Measurements from ENCODE around the gene SLC1A7. TPM values are rescaled to one million over a fixed set of nuclear protein-coding genes. Genes with fewer than 3 reads are reported as not detected.
A peak's percentile ranks its signal among the peaks of the same experiment; 100 is the strongest.

Gene SLC1A7
- total and polyA plus RNA-seq, 2 experiments from 2014 or later, result not detected

- TF ChIP-seq ZNF462 (CRISPR knock-in tag; IDR thresholded peaks at IDR 0.05), result no peak
- no peak for TF ChIP-seq NANOG (IDR thresholded peaks at IDR 0.05; ENCODE audit: borderline replicate concordance)
These were observed 35.3 kb downstream of the SLC1A7 start (continued) for GRCh38 chr1:53107090-53107489.

- no peaks in the 10 kb centered on the region for H3K79me2 ChIP-seq (replicated peaks; ENCODE audit: insufficient read depth)
- no peaks in the 10 kb centered on the region for H4K20me1 ChIP-seq (replicated peaks; ENCODE audit: insufficient read depth)
- H3F3A ChIP-seq (replicated peaks; ENCODE audit: low read depth), result no peaks in the 10 kb centered on the region
- no peaks in the 10 kb centered on the region for H3K9me2 ChIP-seq (ENCODE audit: insufficient read depth)
- H3K4me2 ChIP-seq, result no peak overlapping the region
- no peak overlapping the region for H3K4me3 ChIP-seq
- Mint-ChIP-seq H3K27ac (no peak overlapping the region), H3K27me3 (ENCODE audit: insufficient read depth, low read depth, poor library complexity) (peaks cover 9% of the 10 kb centered on the region), H3K9me3 (no peaks in the 10 kb centered on the region), H3K36me3 (ENCODE audit: low read depth) (no peaks in the 10 kb centered on the region), H3K4me3 (no peak overlapping the region), H3K4me1 (peaks cover 8% of the 10 kb centered on the region; the same call in 2 of the 3 replicates)
- DNase-seq (ENCODE audit: low spot score), result no peak
- no peaks in the 10 kb centered on the region for H3K27me3 ChIP-seq (ENCODE audit: insufficient read depth)
- H3K4me1 ChIP-seq (ENCODE audit: insufficient read depth), result peaks cover 9% of the 10 kb centered on the region
- ATAC-seq, result peak; percentile 22; the same call in 2 of the 3 replicates
- H3K36me3 ChIP-seq (ENCODE audit: insufficient read depth), result no peaks in the 10 kb centered on the region
- H2AFZ ChIP-seq, result no peak overlapping the region
- H3K27ac ChIP-seq (ENCODE audit: low read depth), result no peak overlapping the region
- TF ChIP-seq REST (IDR thresholded peaks at IDR 0.05; ENCODE audit: unreplicated experiment) (no peak), CTCF (conservative IDR thresholded peaks at IDR 0.05; ENCODE audit: low read depth in 2 of 2) (no peak)
These were observed 38.0 kb downstream of the SLC1A7 start for GRCh38 chr1:53104289-53104913.
